Gastroesophageal sphincter (tissue), 4 donors: Measurements from ENCODE around the gene GTF2IRD1. TPM values are rescaled to one million over a fixed set of nuclear protein-coding genes. Genes with fewer than 3 reads are reported as not detected.

Source experiments
- ATAC-seq: fragments of 150-250 bp; one replicate; pipeline ENCODE4 v1.9.1; 2016; ENCODE audit warnings: mild to moderate bottlenecking, moderate library complexity
- H3K27ac ChIP-seq, 4 donors: fragments of 200-600 bp; sonication (generic) in 3 of 4; 1 replicate in 3 of 4; 2 replicates in 1 of 4; pipeline ENCODE4 v1.5.1; 2016 to 2019
- H3K27me3 ChIP-seq: fragments of 200-600 bp; sonication (generic); one replicate; pipeline ENCODE4 v1.5.1; 2019
- H3K36me3 ChIP-seq, 2 donors: fragments of 200-600 bp; sonication (generic); one replicate each; pipeline ENCODE4 v1.5.1; 2019; ENCODE audit warnings: control low read depth in 1 of 2
- H3K4me1 ChIP-seq, 3 donors: fragments of 200-600 bp; sonication (generic); 1 replicate in 2 of 3; 2 replicates in 1 of 3; pipeline ENCODE4 v1.5.1; 2016 to 2019; ENCODE audit warnings: control low read depth in 2 of 3
- H3K4me3 ChIP-seq, 2 donors: fragments of 200-600 bp; sonication (generic); one replicate each; pipeline ENCODE4 v1.5.1; 2019; ENCODE audit warnings: mild to moderate bottlenecking in 1 of 2, moderate library complexity in 1 of 2
- H3K9me3 ChIP-seq, 3 donors: fragments of 200-600 bp; sonication (generic); one replicate each; pipeline ENCODE4 v1.5.1; 2017 to 2019; ENCODE audit warnings: control low read depth in 2 of 3
- CTCF ChIP-seq, 4 experiments: fragments of 200-600 bp in 2 of 4; fragments of 450-650 bp in 2 of 4; sonication (generic) in 1 of 4; IDR thresholded peaks; one replicate each; pipeline ENCODE4 v1.5.1; 2017 to 2019; ENCODE audit warnings: antibody characterized with exemption in 4 of 4, mild to moderate bottlenecking in 2 of 4, moderate library complexity in 2 of 4
- EP300 ChIP-seq: sonication (generic); formaldehyde crosslinking; IDR thresholded peaks from one replicate; pipeline ENCODE4 v1.6.1; 2017; ENCODE audit warnings: antibody characterized with exemption, mild to moderate bottlenecking
- POLR2A ChIP-seq, 2 donors: fragments of 450-650 bp; IDR thresholded peaks; one replicate each; pipeline ENCODE4 v1.6.1; 2017; ENCODE audit warnings: antibody characterized with exemption in 2 of 2, mild to moderate bottlenecking in 2 of 2, moderate library complexity in 1 of 2
- POLR2AphosphoS5 ChIP-seq: sonication (generic); formaldehyde crosslinking; IDR thresholded peaks from one replicate; pipeline ENCODE4 v1.6.1; 2017; ENCODE audit warnings: antibody characterized with exemption
- WGBS, 2 donors: methylation state at CpG; one replicate each; pipeline ENCODE4 v1.1.5; 2018; ENCODE audit warnings: low coverage in 1 of 2; 5-methylcytosine and 5-hydroxymethylcytosine counted together
- total RNA-seq, 4 donors: library from RNA; depleted of rRNA; stranded (reverse); fragments of >200 nt; gene quantifications; one replicate each; pipeline ENCODE4 v1.1.0, GENCODE V29; 2016

GTF2IRD1 gene
- total RNA-seq, 4 donors from 2014 or later, result 21.5 to 49.0 (median 28.2) TPM

- H3K36me3 ChIP-seq, result peaks cover 0 to 14% of the 10 kb centered on the region in 2 donors
- H3K27me3 ChIP-seq, result no peaks in the 10 kb centered on the region
- 79 to 93% methylated on average over 3 to 8 of the region's 8 CpGs for WGBS, 2 donors
- no peak overlapping the region for H3K27ac ChIP-seq
- no peak for ATAC-seq
- H3K4me3 ChIP-seq, result no peak overlapping the region
- no peak for TF ChIP-seq POLR2A (IDR thresholded peaks at IDR 0.05)
- TF ChIP-seq POLR2AphosphoS5, result no peak
- TF ChIP-seq CTCF (IDR thresholded peaks at IDR 0.05), result no peak
- H3K4me1 ChIP-seq, result no peaks in the 10 kb centered on the region
- no peaks in the 10 kb centered on the region for H3K9me3 ChIP-seq
These were observed 119.8 kb downstream of the GTF2IRD1 start for GRCh38 chr7:74573512-74573911.

GRCh38 chr7:74575083-74575784, 121.5 kb downstream of the GTF2IRD1 start:
- H3K4me1 ChIP-seq, result peaks cover 0 to 8% (median 0%) of the 10 kb centered on the region in 3 donors
- no peak overlapping the region for H3K27ac ChIP-seq
- no peak overlapping the region for H3K4me3 ChIP-seq
- TF ChIP-seq POLR2A (IDR thresholded peaks at IDR 0.05) (no peak), EP300 (no peak), CTCF (IDR thresholded peaks at IDR 0.05) (no peak), POLR2AphosphoS5 (no peak)
- H3K9me3 ChIP-seq, result no peaks in the 10 kb centered on the region
- ATAC-seq, result no peak
- H3K27me3 ChIP-seq, result no peaks in the 10 kb centered on the region
- H3K36me3 ChIP-seq, result peaks cover 0 to 14% of the 10 kb centered on the region in 2 donors
- 62 to 90% methylated on average over 5 to 10 of the region's 11 CpGs for WGBS, 2 donors

- peaks cover 0 to 13% of the 10 kb centered on the region in 2 donors for H3K36me3 ChIP-seq
- ATAC-seq, result no peak
- peaks cover 0 to 14% (median 0%) of the 10 kb centered on the region in 3 donors for H3K4me1 ChIP-seq
- no peaks in the 10 kb centered on the region for H3K9me3 ChIP-seq
- H3K27ac ChIP-seq, result no peak overlapping the region
- TF ChIP-seq POLR2AphosphoS5 (no peak), CTCF (IDR thresholded peaks at IDR 0.05) (no peak), EP300 (no peak), POLR2A (IDR thresholded peaks at IDR 0.05) (no peak)
- H3K27me3 ChIP-seq, result no peaks in the 10 kb centered on the region
- no peak overlapping the region for H3K4me3 ChIP-seq
- 0 to 95% methylated on average over 1 to 5 of the region's 7 CpGs for WGBS, 2 donors
These were observed 122.1 kb downstream of the GTF2IRD1 start for GRCh38 chr7:74575811-74576210.

GRCh38 chr7:74579800-74580685, 126.3 kb downstream of the GTF2IRD1 start:
- H3K27ac ChIP-seq, result peak overlapping the region in 3 of 4 donors; percentile 23 to 67 (median 57)
- WGBS, 2 donors, result 40 to 46% methylated on average over 1 to 16 of the region's 22 CpGs
- no peaks in the 10 kb centered on the region for H3K27me3 ChIP-seq
- no peak overlapping the region for H3K4me3 ChIP-seq
- H3K36me3 ChIP-seq, result peaks cover 0 to 12% of the 10 kb centered on the region in 2 donors
- peak; percentile 60 for ATAC-seq
- no peak for TF ChIP-seq CTCF (IDR thresholded peaks at IDR 0.05)
- no peak for TF ChIP-seq POLR2AphosphoS5
- no peak for TF ChIP-seq POLR2A (IDR thresholded peaks at IDR 0.05)
- TF ChIP-seq EP300, result no peak
- peaks cover 0 to 16% (median 0%) of the 10 kb centered on the region in 3 donors for H3K4me1 ChIP-seq
- H3K9me3 ChIP-seq, result no peaks in the 10 kb centered on the region
